DND-41 (cell line): Measurements from ENCODE around the gene DUSP28.

Experiments
- EZH2 ChIP-seq: IDR thresholded peaks from 3 replicates; pipeline ENCODE4 v1.6.1; 2012; ENCODE audit warnings: borderline replicate concordance, low read depth, mild to moderate bottlenecking, moderate library complexity, low read length, inconsistent platforms; ENCODE audit not compliant: severe bottlenecking
- TF ChIP-seq, protein P1 (sequence below): IDR thresholded peaks from 2 replicates; pipeline ENCODE4 v1.5.1; 2012; ENCODE audit warnings: borderline replicate concordance, low read length, moderate library complexity, mild to moderate bottlenecking; ENCODE audit not compliant: poor library complexity, severe bottlenecking; ENCODE audit errors: extremely low read depth

DNA sequence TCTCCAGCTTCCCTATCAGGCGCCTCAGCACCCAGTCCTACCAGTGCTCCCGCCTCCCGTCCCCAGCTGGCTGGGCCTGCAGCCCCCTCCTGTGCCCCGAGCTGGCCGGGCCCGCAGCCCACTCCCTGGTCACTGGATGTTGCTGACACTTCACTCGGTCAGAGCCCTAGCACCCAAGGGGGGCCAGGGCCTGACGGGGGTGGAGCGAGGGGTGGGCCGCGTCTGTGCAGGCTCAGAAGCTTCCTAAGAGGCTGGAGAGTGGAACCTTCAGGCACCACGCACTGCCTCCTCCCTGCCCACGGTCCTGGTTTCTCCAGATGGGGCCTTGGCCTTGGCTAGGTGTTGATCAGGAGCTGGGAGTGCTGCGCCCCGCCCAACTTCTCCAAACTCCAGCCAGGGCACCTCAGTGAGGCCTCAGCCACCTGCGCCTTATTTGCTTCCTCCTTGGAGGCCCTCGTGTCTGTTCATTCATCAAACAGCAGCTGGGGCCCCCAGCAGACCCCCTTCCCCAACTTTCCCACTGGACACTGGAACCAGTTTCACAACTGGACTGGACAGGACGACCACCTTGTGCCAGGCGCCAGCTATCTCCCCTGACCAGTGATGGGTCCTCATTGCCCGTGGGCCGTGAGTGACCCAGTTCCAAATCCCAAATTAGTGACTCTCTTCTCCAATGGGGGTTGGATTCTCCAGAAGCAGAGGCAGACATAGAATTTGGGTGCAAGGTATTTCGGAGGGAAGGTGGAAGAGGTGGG is 43.1 kb downstream of the DUSP28 start:
- TF ChIP-seq, protein P1, sequence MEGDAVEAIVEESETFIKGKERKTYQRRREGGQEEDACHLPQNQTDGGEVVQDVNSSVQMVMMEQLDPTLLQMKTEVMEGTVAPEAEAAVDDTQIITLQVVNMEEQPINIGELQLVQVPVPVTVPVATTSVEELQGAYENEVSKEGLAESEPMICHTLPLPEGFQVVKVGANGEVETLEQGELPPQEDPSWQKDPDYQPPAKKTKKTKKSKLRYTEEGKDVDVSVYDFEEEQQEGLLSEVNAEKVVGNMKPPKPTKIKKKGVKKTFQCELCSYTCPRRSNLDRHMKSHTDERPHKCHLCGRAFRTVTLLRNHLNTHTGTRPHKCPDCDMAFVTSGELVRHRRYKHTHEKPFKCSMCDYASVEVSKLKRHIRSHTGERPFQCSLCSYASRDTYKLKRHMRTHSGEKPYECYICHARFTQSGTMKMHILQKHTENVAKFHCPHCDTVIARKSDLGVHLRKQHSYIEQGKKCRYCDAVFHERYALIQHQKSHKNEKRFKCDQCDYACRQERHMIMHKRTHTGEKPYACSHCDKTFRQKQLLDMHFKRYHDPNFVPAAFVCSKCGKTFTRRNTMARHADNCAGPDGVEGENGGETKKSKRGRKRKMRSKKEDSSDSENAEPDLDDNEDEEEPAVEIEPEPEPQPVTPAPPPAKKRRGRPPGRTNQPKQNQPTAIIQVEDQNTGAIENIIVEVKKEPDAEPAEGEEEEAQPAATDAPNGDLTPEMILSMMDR, result no peak
- no peak for TF ChIP-seq EZH2
